ENCODE measurements around the gene PDLIM5.
"Not testable (repeated sequence)": the region's sequence is repeated elsewhere in the genome, so short reads cannot be mapped to it uniquely, and the experiment has no call there.

PDLIM5 gene

DNA sequence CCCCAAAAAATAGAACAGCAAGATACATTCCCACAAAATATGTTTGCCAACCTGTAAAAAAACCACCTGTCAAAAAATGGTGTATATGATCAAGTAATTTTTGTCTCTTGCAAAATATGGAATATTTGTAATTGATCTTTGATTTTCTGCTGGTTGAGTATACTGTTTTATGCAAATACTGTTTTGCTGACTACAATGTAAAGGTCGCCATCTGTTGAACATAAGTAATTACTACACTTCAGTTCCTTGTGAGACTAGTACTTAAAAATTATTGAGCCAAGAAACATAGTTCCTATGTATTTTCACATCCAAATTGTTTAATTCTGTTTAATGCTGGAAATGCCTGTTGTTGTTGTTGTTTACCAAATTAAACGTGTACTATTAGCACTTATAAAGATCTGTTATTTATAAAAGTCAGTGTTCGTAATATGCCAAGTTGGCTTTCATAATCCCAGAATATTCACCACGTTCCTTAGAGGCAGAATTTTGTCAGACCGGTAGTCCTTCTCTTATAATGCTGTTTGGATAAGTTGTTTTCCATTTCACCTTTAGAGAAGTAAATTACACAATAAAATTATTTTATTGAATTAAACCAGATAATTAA, 144.2 kb downstream of the PDLIM5 start:
- DNase-seq (ENCODE audit: low spot score) = peak; percentile 63

- no peak for DNase-seq (ENCODE audit: low spot score)
These were observed 147.0 kb downstream of the PDLIM5 start for GRCh38 chr4:94598758-94599157.

GRCh38 chr4:94603170-94603747, 151.5 kb downstream of the PDLIM5 start:
- no peak for DNase-seq (ENCODE audit: low spot score)

- DNase-seq (ENCODE audit: low spot score) = no peak
These were observed 153.6 kb downstream of the PDLIM5 start for GRCh38 chr4:94605241-94605805.

DNA sequence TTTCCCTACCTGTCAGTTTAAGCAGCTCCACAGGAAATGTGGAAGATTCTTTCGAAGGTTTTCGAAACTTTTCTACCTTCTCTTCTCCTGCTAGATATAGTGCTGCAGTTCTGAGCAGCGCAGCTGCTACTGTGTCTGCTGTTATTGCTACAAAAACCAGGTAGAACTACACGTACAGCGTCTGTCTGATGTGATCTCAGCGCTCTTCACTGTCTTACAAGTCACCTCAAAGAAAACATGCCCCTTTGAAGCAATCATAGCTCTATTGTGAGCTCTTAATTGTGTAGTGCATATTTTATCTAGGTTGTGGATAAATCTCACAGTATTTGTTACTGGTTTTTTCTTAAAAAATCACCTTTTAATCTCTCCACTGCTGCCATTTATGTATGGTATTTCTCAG, 158.4 kb downstream of the PDLIM5 start:
- DNase-seq (ENCODE audit: low spot score) = no peak

DNA sequence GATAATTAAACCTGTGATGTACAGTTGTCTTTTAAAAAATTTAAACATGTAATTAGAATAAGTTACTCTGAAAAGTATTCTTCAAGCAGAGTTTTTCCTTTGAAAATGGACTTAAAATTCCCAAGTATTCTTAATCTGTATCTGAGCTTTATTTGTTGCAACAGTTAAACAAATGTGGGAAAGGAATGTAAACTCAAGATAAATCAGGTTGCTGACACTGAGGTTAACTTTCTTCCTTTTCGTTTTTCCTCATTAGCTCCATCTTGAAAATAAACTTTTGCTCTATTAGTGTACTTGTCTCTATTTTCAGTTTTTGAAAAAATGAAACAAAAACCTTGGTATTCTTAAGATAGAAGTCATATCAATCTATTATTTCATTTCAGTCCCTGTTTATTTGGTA, 161.5 kb downstream of the PDLIM5 start:
- DNase-seq (ENCODE audit: low spot score) = no peak

DNA sequence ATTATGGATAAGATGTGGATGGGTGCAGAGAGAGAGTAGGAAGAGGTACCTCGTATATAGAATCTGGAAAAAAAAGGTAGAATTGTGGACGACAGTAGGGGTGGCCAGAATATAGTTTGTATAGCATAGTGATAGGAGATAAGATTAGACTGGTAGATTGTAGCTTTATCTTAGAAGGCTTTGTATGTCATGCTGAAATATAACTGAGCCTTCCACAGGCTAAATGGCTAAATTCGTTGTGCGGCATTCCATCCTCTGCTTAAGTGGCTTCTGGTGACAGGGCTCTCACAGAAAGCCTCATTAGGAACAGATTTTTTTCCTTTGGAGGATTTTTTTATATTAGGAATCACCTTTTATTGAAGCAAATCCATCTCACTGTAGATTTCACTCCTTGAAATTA, 163.7 kb downstream of the PDLIM5 start:
- no peak for DNase-seq (ENCODE audit: low spot score)

- peak; percentile 49 for DNase-seq (ENCODE audit: low spot score)
These were observed 169.8 kb downstream of the PDLIM5 start for GRCh38 chr4:94621491-94622080.

- DNase-seq (ENCODE audit: low spot score) = peak; percentile 8
These were observed 171.6 kb downstream of the PDLIM5 start for GRCh38 chr4:94623126-94623911.

DNA sequence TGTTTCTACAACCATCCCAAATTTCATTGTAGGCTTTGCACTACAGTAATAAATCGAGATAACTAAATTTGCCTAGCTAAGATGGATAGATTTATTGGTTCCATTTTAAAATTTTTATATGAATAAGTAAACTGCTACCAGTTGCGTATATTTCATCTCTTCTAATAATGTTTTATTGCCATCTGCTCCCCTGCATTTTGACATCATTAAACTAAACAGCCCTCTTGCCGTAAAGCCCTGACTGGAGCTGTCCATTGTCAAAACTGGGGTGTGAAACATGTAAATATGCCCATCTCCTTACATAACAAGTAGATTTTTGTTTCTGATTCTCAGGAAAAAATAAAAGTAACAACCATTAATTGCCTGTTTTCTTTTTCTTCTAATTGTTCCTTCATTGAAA, 175.2 kb downstream of the PDLIM5 start:
- DNase-seq (ENCODE audit: low spot score) = no peak

DNA sequence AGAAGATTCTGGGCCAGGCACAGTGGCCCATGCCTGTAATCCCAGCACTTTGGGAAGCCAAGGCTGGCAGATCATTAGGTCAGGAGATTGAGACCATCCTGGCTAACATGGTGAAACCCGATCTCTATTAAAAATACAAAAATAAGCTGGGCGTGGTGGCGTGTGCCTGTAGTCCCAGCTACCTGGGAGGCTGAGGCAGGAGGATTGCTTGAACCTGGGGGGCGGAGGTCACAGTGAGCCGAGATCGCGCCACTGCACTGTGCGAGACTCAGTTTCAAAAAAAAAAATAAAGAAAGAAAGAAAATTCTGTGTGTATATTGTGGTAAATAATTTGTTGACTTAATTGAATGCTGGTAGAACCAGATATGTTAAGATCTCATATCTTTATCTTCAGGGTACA, 177.3 kb downstream of the PDLIM5 start:
- not testable (repeated sequence) for DNase-seq (ENCODE audit: low spot score)

- DNase-seq (ENCODE audit: low spot score) = no peak
These were observed 178.1 kb downstream of the PDLIM5 start for GRCh38 chr4:94629837-94630236.

GRCh38 chr4:94634271-94634670, 182.5 kb downstream of the PDLIM5 start:
- DNase-seq (ENCODE audit: low spot score) = no peak

DNA sequence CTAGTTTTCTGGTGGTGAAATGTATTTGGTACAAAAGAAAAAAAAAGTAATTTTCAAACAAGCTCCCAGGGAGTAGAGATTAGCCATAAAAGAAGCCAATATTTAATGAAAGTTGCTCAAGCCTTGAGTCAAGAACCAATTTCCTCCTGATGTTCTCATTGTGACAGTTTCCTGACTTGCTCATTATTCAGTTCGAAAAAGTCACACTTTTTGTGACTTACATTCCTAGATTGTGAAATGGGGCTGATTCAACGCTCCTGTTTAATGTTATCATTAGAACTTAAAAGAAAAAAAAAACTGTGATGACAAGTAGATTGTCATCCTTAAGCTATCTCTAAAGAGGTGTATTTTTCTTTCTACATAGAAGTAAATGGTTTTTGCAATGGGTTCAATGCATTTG, 183.4 kb downstream of the PDLIM5 start:
- no peak for DNase-seq (ENCODE audit: low spot score)

DNA sequence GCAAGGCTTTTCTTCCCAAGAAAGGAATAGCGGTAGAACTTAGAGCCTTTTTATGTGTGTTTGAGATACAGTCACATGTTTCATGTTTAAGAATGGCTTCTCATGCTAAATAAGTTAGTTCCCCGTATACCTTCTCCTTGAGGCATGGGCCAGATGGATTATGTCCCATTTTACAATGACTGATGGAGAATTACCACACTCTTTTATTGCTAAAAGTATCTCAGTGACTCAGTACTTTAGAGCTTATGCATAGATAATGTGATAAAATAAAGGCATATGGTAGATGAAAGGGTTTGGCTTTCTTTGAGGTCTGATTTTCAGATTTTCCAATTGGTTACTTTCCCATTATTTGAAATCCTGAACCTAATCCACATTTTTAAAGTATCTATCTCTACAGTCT, 184.3 kb downstream of the PDLIM5 start:
- no peak for DNase-seq (ENCODE audit: low spot score)

DNA sequence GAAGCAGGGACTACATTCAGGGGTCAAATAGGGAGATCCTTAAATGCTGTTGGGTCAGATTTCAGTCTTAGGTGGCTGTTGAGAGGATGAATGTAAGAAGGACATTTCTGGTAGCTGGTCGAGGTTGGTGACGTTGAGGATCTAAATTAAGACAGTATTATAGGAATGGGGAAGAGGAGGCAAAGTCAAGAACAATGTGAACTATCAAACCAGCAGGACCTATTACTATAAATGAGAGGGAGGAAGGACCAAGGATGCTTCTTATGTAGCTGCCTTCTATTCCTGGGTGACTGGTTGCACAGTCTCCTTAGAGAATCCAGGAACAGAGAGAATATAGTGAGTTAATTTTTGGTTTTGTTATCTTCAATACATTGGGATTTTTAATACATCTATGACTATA, 187.6 kb downstream of the PDLIM5 start:
- no peak for DNase-seq (ENCODE audit: low spot score)

DNA sequence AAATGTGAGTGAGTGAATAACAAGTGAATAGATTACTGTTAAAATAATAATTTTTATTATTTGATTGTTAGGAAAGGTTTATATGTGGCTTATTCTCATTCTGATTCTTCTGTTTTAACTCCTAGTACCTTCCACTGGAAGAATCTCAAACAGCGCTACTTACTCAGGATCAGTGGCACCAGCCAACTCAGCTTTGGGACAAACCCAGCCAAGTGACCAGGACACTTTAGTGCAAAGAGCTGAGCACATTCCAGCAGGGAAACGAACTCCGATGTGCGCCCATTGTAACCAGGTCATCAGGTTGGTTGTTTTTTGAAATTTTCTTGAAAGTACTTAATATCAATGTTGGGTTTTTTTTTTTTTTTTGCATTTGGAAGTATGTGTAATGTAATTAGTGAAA, 188.4 kb downstream of the PDLIM5 start:
- no peak for DNase-seq (ENCODE audit: low spot score)

DNA sequence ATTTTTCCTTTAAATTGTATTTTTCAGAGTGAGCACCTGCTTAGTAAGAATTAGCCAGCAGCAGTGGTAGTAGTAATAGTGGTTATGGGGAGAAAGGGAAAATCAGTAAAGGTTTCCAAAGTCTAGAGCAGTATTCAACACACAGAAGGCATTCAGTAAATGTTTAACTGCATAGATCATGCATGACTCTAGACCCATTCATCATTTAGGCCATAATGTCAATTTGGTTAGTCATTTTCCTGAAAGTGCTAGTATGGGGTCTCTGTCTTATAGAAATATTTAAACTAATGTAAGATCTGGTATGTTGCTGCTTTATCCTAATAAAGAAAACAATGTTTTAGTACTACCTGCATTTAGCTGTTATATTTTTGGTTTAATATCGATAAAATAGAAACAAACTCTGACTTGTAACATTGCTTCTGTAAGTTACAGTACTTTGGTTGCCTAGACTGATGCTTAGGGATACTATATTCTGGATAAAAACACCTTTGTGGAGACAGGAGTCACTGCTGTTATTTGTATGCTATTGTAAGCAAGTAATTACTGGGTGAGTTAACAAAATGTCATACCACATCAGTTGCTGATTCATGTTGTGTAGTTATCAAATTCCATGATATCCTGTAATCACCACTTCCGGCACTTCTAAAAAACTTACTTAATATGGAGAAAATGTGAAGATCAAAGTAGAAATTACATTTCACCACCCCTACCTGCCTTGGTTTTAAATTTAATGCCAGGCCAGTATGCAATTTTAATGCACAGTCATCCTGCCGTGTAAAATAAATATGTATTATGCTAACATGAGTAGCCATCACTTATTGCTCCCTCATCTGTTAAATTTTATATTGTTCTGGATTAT, 190.2 kb downstream of the PDLIM5 start:
- no peak for DNase-seq (ENCODE audit: low spot score)

DNA sequence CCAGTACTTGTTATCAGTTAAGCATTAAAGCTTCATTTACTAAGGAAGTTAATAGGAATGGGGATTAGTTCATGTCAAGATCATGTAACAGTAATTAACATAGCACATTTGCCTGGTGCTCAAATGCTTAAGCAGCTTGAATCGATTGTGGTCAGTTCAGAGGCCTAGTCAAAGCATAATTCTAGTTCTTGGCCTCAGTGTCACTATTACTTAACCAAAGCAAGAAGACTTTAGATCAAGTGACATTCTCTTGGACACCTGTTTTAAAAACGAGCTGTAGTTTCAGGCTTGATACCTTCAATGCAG, 190.8 kb downstream of the PDLIM5 start:
- no peak for DNase-seq (ENCODE audit: low spot score)

GRCh38 chr4:94648699-94649098, 197.0 kb downstream of the PDLIM5 start:
- no peak for DNase-seq (ENCODE audit: low spot score)

DNA sequence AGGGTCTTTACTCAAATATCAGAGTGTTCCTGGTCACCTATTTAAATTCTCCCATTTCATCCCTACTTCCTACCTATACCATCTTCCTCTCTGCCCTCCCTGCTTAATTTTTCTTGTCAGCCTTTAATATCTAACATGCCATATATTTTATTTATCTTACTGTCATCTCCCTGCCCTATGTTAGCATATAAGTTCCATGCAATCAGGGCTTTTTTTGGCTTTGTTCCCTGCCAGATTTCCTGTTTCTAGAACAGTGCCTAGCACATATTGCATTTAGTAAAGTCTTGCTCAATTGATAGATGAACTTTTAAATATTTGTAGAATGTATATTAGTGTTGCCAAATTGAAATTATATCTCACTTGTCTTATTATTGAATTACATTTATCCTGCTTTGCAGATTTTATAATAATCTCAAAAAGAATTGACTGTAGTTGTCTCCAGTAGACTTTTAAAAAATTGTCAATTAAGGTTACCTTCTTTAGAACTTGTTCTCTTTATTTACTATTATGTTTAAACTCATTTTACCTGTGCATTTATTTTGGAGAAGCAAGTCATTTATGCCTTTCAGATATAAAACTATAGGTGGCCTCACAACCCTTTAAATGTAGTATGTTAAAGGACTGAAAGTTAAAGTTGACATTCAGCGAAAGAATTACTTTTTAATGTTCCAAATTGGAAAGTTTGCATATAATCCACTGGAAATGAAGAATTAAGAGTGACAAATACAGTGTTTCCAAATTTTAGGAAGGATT, 197.8 kb downstream of the PDLIM5 start:
- DNase-seq (ENCODE audit: low spot score) = no peak
